Activated CD8-positive, alpha-beta memory T cell treated with anti-CD3 and anti-CD28 coated beads, Interleukin-2, amount 50 U/mL, for 4 hours (primary cell): ENCODE results near the gene STK38L.

Source experiments
- DNase-seq: peaks from one replicate; pipeline ENCODE4 v3.0.0-alpha.2; 2020

The STK38L gene

GRCh38 chr12:27359578-27360340 lies 115.7 kb downstream of the STK38L start:
- DNase-seq = no peak

GRCh38 chr12:27361372-27361771 lies 117.3 kb downstream of the STK38L start:
- DNase-seq = no peak

- DNase-seq = no peak
Observed at GRCh38 chr12:27366621-27367020, 122.5 kb downstream of the STK38L start.

GRCh38 chr12:27367078-27367477 lies 123.0 kb downstream of the STK38L start:
- DNase-seq = no peak
